ENCODE data around the gene RHBG.

The RHBG gene

DNA sequence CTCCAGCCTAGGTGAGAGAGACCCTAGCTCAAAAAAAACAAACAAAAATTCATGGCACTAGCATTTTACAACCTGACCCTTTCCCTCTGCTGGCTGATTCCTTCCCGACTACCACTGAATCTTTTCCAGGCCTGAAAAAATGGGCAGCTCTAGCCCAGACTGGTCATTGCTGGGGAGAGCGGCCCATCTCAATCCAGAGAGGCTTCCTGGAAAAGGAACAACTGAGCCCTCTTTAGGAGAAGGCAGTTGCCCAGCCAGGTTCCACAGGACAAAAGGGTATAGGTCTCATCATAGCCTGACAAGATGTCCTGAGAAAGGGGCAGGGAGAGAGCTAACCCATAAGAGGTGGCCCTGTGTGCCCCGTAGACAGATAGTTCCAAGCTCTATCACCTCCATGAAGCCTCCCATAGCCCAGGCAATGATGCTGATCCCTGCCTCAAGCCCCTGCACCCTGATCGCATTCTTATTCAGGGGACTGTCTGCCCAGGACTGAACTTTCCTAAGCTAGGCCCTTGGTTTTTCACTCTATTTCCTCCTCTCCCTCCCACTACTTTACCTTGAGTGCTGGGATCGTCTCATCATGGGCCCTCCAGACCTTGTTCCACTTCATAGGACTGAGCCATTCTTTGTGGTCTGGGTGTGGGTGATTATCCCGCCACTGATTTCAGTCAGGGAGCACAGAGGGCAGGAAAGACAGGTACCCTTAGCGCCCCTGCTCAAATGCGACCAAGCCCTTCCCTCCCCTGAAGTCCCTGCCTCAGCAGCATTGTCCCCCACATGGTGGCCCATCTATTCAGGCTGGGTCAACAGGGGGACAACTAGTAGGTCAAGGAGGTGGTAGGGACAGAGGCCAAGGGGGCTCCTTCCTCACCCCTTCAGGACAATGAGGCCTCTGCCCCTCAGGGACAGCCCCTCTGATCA, 18.2 kb downstream of the RHBG start:
- no peak for DNase-seq

DNA sequence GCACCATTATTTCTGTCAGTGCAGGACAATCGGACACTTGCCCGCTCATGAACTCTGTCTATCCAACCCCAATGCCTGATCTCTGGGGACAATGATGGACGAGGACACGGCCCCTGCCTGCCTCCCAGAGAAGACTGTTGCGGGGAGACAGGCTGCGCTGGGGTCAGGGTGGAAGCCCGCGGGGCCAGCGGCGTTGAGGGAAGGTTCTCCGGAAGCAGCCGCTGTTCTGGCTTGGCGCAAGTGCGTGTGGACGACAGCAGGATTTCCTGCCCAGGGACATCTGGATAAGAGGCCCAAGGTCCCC, 18.8 kb downstream of the RHBG start:
- DNase-seq: no peak

DNA sequence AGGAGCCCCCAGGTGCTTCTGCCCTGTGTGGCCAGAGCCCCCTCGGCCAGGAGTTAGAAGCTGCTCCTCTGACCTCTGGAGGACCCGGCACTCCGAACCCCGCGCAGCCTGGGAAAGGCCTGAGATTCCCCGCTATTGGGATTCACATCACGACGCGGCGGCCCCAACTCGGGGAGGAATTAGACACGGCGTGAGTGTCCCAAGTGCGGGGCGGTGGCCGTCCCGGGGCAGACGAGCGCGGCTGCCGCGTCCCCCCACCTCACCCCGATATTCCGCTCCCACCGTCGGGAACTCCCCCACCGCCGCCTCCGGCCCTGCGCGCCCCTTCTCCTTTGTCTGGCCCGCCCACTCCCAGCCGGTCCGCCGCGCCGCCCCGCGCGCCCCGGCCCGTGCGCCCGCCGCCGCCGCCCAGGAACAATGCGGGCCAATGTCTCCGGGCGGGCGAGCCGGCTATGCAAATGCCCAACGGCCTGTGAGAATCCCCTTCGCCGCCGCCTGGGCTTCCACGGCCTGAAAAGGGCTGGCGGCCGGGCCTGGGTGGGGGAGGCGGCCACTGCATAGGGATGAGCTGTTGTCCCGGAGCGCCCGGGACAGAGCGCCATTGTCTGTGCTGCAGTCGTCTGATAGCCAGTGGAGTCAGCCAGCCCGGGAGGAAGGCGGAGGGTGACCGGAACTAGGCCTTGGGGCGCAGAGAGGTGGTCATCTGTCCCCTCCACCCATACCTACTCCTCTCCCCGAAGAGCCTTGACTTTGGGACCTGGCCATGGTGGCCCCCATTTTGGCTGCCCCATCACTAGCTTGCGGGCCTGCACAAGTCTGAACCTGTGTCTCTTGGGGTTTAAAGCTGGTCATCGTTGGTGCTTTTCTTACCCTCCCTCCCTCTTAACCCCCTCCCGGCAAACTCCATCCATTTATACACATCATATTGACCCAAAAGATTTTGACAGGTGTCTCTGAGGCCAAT, 19.4 kb downstream of the RHBG start:
- no peak for DNase-seq

DNA sequence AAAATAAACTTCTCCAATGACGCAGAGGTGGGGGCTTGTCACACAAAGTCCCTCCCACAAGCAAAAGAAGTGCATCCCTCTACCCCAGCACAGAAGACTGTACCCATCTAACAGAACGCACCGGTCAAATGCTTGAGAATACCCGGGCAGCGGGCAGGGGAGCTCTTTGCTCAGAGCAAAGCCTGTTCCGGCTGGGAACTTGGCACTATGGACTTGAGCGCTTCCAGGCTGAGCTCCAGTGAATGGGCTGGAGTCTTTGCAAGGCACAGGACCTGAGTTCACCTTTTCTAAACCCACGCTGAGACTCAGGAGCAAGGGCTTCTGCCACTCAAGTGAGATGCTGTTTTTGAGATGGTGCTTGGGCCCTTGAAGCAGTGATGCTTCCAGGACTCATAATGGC, 20.3 kb downstream of the RHBG start:
- DNase-seq: no peak

DNA sequence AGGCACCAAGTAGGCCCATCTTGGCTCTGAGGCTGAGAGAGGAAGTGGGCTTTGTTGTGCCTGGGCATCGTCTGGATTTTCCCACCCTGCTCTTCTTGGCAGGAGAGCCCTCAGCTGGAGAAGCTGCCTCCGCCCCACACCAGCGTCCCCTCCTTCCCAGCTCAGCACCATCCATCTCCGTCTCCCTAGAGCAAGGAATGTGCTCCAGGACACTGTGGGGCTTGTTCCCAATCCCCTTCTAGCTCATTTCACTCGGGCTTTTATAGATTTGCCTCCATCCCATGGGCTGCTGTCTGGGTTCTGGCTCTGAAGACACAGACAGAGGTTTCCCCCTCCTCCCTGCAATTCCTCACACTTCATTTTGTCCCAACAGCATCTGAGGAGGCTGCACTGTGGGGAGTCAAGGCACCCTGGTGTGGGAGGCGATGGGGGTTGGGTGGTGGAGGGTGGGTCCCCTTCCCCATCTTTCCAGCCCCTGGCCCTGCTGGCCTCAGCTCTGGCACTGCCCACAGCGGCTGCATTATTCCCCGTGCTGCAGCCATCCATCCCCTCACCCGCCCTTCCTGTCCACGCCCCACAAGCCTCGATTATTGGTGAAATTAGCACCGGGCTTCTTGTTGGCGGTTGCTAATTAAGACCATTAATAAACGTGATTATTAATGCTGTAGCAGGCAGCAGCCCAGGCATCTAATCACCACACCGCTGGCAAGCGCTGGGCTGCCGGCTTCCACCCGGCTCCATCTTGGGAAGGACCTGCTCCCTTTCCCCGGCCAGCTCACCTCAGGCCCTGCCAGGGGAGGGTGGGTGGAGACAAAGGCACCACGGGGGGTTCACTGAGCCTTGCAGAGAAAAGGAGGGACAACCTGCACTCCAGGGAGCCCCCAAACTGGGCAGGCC, 21.7 kb downstream of the RHBG start:
- no peak for DNase-seq

DNA sequence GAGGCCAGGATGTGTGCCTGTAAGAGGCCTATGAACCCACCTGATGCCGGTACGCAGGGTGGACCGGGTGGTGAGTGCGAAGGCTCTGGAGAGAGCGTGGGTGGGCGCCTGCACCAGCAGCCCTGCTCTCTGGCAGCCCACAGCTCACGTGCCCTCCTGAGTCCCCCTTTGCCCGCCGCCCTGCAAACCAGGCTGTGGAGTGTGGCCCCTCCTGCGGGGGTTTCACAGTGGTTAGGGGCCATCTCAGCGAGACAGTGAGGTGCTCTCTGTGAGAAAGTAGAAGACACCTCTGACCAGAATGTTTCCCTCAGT, 22.3 kb downstream of the RHBG start:
- DNase-seq: no peak

DNA sequence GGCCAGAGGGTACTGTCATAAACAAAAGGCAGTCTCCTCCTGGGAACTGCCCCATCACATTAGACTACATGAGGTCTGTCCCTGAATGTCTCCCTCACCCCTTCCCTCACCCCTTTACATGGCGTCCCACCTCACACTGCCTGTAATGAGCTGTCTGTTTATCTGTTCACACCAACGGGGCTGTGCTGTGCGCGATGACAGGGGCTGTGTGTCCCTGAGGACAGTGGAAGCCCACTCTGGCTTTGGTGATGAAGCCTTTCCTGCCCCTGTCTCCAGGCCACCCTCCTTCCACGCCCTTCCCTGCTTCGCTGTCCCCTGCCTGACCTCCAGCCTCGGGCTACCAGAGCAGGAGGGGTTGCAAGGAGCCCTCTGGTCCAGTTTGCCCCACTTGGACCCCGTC, 22.7 kb downstream of the RHBG start:
- no peak for DNase-seq

DNA sequence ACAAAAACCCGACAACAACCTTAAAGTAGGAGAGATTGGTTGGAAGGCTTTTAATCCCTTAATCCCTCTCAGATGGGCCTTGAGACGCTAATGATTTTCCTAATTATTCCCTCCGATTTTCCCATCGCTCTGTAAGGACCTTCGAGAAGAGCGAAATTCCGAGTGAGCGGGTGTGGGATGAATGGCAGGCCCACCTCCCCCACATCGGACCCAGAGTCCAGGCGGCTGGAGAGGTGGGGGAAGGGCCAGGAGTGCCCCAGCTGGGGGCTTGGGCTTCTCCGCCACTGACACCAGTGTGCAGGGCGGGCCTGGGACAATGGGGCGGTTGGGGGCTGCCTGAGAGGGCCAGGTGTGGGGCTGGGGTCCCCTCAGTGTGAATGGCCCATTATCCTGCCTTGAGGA, 23.4 kb downstream of the RHBG start:
- DNase-seq: no peak

DNA sequence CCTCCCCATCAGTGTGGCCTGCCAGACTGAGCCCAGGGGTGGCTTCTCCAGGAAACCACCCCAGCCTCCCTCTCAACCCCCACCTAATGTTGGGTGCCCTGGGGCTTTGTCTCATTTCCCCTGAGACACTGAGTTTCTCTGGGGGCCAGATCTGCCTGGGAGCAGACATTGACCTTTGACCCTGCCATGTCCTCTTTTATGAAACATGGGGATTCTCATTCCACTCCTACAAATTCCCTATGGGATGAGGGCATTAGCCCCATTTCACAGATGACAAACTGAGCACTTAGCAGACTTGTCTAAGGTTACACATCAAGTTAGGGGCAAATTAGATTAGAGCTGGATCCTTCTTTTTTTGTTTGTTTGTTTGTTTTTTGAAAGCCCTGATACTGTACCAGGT, 24.1 kb downstream of the RHBG start:
- no peak for DNase-seq

DNA sequence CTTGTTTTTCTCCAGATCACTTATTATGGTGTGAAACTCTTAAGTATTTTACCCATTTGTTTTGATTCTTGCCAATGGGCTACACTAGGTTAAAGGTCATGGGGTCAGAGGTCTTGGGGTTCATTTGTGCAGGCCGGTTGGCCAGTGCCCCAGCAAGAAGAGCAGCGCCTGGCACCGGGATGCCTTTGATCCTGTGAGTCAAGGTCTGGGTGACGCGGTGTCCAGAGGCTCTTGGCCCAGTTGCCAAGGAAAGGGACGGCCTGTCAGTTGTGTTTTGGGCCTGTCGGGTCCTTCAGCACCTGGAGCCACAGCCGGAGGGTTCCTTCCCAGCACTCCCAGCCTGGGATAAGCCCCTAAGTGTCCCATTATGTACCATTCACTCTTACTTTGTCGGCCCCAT, 25.1 kb downstream of the RHBG start:
- DNase-seq: no peak

DNA sequence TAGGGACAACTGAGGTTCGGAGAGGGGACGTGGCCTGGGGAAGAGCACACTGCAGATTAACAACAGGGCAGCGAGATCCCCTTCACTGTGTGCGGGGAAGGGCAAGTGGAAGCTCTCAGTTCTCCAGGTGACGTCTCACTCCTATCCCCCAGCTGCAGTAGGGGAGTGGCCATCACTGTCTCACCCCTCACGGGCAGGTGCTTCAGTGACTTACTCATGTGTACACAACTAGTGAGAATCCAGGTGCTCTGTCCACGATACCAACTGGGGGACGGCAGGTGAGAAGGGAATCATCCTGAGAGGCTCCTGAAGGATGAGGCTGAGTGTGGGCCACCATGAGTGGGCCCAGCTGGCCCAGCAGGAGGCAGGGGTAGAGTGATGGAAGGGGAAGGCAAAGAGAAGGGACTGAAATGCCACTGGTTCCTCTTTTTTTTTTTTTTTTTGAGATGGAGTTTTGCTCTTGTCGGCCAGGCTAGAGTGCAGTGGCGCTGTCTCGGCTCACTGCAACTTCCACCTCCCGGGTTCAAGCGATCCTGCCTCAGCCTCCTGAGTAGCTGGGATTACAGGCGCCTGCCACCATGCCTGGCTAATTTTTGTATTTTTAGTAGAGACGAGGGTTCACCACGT, 25.9 kb downstream of the RHBG start:
- no peak for DNase-seq

DNA sequence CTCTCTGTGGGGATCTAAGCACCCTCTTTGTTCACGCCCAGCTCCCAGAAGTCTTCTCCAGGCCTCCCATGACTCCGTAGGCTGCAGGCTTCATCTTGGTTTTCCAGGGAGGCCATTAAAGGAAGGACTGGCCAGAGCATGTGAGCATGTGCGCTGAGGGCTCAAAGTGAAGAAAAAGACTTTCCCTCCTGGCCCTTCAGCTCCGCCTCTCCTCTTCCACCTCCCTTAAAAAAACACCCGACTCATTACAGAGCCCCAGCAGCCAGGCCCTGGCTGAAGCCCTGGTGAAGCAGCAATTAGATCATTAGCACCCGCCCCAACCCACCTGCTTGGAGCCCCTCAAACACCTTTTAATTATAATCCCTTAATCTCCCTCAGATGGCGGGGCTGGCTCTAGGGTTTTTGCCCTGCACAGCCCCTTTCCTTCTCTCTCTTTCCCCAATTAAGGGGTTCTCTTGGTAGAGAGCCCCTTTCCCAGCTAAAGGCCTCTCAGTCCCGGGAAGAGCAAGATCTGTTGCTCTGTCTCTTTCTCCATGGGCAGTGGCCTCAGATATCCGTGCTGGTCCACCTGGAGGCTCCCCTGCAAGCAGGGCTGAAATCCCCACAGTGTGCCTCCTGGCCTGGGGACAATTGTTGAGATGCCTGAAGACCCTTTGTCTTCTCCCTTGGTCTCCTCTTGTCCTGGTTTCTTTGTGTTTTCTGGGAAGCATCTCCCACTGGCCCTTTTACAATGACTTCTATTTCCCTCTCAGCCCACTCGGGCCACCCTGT, 30.5 kb downstream of the RHBG start:
- DNase-seq: no peak

DNA sequence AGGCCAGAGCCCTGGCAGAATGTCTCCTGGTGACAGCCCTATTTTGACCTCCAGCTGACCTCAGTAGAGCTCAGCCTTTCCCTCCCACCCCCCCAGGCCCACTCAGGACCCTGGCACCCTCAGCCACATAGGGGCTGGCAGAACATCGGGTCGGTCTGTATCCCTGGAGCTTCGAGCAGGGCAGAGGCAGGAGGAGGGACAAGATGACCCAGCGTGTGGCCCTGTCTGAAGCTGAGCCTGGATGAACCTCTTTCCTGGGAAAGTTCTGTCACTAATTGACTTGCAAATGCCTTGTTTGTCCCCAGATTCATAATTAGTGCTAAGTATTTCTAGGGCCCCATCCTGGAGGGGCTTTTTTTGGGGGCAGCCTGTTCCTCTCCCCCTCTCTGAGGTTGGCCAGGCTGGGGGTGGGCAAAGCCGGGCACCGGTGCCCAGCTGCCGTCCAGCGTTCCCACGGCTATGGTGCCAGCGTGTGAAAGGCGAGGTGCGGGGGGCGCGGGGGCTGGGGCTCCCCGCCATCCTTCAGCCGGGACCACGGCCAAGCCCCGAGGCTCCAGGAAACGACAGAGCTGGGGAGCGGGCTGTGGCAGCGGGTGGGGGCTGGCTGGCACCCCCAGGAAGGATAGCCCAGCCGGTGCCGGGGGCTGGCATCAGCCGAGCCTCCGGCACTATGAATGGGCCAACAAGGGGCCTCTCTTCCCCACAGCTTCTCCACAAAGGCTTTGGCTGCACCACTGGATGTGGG, 31.4 kb downstream of the RHBG start:
- no peak for DNase-seq

DNA sequence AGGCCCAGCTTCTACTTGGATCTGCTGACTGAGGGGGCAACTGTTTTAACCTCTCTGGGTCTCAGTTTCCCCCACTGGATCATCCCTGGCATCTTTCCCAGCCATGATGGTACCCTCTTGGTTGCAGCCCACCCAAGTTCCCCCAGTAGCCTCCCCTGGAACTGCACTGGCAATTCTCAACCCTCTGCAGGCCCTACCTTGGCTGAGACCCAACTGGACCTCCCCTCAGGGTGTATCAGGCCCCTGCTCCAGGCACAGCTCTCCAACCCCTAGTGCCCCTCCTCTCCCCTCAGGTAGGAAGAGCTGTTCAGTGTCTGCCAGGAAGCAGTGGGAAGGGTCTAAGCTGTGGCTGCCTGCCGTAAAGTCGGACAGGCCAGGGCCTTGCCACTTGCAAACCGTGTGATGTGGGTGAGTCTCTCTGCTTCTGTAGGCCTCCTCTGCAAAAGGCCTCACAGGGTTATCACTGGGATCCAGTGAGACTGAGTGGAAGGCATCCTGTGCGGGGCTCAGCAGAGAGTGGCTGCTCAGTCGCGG, 32.1 kb downstream of the RHBG start:
- DNase-seq: no peak

DNA sequence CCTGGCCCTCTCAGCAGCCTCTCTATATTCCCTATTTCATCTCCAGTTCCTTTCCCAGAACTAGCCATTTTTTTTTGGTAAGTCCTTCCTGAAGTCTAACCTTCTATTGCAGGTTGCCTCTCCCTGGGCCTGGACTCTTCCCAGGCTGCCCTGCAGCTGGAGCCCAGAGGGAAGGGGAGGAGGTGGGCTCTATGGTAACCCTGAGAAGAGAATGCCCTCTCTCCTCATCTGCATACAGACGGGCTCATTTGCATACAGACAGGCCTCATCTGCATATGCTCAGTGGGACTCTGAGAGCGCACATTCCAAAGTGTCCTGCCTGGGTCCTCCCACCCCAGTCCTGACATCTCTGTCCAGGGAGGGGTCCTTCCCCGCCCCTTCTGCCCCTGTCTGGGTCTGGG, 32.7 kb downstream of the RHBG start:
- no peak for DNase-seq

DNA sequence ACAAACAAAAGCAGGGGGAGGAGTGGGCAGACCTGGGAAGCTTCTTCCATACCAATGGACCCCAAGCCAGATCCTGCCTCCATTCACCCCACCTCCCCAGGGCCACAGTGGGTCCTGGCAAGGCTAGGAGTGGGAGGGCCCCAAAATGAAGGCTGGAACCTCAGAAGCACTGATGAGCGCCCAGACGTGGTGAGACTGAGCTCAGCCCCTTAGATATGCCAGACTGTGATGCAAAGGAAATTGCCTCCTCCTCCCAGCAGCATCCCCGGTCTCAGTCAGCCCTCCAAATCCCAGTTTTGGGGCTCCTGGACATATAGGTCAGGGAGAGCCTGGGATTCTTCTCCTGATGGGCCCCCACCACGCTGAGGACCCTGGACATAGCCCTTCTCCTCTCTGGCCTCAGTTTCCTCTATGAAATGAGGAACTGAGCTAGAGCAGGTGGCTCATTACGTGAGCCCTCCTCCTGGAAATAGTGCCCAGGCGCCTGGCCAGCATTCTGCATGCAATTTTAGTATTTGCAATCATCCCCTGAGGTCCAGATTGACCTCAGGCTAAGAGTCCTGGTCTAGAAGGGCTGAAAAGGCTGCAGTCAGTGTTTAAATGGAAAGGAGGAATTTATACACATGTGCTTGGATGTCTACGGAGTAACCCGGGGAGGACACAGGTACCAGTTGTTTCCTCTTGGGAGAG, 33.5 kb downstream of the RHBG start:
- no peak for DNase-seq

DNA sequence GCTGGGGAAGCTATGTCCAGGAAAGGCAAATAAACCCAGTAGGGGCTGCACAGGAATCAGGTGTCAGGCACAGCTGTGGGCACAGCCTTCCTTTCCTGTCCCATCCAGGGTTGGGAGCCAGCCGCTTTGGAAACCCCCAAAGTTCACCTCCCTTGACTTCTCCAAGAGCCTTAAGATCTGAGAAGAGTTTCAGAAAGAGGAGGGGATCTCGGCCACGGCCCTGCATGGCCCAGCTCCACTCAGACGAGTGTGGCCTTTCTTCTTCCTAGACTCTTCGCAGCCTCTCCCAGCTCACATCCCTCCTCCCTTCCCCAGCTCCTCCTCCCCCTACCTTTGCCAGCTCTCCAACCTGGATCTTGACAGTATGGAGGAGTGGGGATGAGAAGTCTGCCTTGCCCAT, 36.7 kb downstream of the RHBG start:
- DNase-seq: no peak

DNA sequence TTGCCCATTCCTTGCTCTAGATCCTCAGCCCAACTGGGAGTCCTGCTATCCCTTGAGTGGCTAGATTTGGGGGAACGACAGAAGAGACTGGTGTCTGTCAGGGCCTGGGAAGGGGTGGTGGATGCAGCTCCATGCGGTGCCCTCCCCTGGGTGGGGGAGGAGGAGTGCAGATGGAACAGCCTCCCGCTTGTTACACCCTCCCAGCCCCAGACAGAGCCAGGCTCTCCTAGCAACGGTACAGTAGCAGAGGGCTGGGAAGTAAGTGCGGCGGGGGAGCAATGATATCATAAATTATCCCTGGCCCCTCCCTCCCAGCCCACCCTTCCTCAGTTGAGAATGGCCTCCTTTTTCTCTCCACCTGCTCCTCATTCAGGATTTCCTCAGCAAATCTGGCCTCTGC, 37.2 kb downstream of the RHBG start:
- DNase-seq: no peak

DNA sequence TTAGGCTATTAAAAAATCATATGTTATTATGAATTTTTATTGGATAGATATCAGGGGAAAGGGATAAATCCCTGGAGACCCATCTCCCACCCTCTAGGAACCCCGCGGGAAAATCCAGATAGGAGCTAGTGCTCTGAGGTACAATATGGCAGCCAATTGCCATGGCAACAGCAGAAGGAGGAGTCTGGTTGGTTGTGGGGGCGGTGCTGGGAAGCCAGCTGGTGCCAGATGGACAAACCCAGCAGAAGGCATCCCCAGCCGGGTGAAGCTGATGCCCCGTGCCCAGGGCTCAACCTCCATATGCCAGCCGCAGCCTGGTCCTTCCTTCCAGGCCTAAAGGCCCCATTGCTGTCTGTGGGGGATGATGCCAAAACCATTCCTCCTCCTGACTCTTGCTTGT, 38.3 kb downstream of the RHBG start:
- DNase-seq: no peak

DNA sequence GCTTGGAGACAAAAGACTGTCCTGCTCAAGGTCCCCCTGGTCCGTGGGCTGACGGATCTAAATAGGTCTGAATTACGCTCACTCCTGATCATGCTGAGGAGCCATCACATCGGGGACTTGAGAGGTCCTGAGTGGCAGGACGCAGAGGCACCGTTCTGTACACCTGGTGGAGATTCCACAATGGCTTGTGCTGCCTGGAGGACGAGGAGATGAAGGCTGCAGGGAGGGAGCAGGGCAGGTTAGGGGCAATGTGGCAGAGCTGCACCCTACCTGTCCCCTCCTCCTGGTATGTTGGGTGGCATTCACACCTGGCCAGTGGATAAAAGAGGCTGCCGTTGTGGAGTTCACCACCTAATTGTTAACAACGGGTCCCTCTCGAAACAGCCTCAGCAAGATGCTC, 38.7 kb downstream of the RHBG start:
- no peak for DNase-seq
